HG03565 (cell line): ENCODE data around the gene ALAS1.

Experiments used
- ATAC-seq: cut with Tn5 transposase; IDR thresholded peaks from one replicate; pipeline ENCODE4 v1.9.1; 2021; ENCODE audit warnings: mild to moderate bottlenecking, moderate library complexity; ENCODE audit not compliant: unreplicated experiment

The ALAS1 gene

GRCh38 chr3:52248816-52249547 lies 51.0 kb downstream of the ALAS1 start:
- no peak for ATAC-seq

DNA sequence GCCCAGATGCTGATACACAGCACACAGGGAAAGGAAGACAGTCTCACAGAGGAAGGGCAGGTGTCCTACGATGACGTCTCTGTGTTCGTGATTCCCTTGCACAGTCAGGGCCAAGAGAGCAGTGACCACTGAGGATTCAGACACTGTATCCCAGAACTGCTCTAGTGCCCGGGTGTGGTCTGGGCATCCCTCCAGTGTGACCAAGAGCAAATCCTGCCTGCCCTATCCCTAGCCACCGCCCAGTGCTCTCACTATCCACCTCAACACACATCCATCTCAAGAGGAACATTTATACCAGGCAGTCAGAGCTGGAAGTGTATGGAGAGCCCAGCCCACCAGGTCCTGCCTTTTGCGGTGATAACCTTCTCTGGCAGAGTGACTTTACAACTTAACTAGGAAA lies 51.7 kb downstream of the ALAS1 start:
- no peak for ATAC-seq

- ATAC-seq, result no peak
Observed at GRCh38 chr3:52250122-52250521, 52.2 kb downstream of the ALAS1 start.

GRCh38 chr3:52253314-52254304 lies 55.6 kb downstream of the ALAS1 start:
- ATAC-seq, result peak; percentile 68

- no peak for ATAC-seq
Observed at GRCh38 chr3:52254608-52255007, 56.6 kb downstream of the ALAS1 start.

DNA sequence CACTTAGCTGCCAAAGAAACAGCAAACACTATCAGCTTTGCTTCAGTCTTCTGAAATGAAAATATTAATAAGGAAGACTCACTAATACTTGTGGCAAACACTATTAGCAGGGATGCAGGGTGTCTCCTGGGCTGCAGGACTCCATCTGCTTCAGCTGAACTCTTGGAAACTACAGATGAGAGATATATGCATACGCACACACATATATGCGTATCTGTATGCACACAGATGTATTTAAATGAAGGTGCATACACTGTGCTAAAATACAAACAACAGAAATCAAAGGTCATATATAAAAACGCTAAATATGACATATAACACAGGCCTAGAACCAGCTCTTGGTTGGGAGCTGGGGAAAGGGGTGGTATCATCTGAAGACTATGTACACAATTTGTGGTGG lies 58.2 kb downstream of the ALAS1 start:
- no peak for ATAC-seq

DNA sequence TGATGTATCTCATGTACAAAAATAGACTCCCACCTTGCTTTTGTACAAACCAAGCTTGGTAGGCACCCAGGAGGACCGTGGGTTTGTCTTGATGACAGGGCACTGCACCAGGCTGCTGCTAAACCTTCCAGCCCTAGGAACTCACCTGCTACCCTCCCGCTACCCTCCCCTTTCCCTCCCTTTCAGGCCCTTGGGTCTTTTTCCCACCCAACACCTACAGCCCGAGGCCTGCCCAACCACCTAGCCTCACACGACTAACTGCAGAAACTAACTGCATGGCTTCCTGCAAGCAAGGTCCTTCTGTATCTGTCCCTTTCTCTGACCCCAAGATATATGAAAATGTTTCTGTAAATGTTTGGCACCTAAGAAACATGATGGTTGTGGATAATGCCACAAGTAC lies 58.7 kb downstream of the ALAS1 start:
- ATAC-seq, result no peak

GRCh38 chr3:52257911-52258310 lies 60.0 kb downstream of the ALAS1 start:
- ATAC-seq, result no peak

DNA sequence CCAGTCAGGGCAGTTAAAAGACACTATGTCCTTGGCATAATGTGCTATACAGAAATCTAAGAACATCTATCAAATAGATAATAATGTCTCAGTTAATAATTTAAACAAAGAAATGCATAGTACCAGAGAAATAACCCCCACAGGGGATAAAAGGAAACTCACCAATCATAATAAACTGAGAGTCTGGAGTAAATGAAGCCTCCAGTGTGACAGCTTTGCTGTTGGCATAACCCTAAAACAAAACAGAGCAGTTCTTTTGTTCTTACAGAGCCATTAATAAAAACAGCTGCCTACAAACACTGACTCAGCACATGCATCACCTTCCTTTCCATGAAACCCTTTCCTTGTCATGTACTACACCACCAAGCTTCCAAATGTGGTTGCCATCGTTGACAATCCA lies 61.1 kb downstream of the ALAS1 start:
- ATAC-seq, result no peak

DNA sequence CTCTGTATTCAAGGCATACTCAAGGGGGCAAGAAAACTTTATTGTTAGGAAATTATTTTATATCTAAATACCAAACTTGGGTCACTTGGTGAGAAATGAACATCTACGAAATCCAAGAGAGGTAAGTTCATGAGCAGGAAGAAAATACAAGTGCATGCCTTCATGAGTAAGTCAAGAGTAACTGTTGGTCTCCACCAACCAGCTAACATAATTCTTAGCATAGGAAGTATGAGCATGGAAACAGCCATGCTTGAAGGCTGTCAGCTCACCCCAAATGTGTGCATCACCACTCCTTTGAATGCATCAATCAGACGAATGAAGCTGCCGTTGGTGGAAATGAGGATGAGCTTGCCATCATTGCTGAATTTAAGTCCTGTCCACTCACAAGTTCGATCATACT lies 61.5 kb downstream of the ALAS1 start:
- no peak for ATAC-seq

DNA sequence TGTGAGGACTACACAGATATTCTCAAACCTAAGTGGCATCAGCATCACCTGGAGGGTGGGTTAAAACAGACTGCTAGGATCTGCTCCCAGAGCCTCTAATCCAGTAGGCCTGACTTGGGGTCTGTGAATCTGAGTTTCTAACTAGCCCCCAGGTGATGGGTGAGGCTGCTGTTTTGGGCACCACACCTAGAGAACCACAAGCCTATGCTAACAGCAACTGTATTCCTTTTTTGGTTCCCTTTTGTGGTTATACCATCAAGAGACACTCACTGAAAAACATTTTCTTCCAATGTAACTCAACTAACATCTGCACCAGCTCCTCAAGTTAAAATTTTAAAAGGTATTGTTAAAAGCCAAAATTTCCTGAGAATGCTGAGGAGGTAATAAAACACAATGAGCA lies 64.5 kb downstream of the ALAS1 start:
- no peak for ATAC-seq
